Measurements from ENCODE around the gene AGBL1.

The AGBL1 gene

DNA sequence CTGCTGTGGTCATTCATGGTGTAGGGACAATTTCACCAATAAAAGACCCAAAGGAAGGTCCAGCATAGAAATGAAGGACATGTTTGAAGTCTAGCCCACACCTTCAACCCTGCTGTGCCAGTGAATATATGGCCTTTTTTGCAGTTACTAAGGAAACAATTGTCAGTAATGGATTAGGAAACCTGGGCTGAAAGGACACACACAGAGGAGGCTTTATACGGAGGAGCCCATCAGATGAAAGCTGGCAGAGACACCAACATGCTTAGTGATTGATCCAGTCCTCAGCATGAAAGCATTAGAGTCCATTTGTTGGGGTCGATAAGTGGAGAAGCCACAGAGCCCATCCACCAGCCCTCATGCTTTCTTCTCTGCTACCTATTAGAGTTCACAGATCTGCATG lies 584.3 kb downstream of the AGBL1 start:
- TF ChIP-seq TAF1 (IDR thresholded peaks at IDR 0.05; ENCODE audit: borderline replicate concordance, insufficient read depth, low read length), result no peak
- no peak for TF ChIP-seq FOXP2 (optimal IDR thresholded peaks at IDR 0.05; ENCODE audit: borderline replicate concordance, extremely low read depth, extremely low read length, insufficient read depth)
- TF ChIP-seq POLR2AphosphoS5 (IDR thresholded peaks at IDR 0.05; ENCODE audit: low read depth, low read length), result no peak
- TF ChIP-seq SIN3A (IDR thresholded peaks at IDR 0.05; ENCODE audit: borderline replicate concordance, insufficient read depth, low read length), result no peak
- TF ChIP-seq, protein P1, sequence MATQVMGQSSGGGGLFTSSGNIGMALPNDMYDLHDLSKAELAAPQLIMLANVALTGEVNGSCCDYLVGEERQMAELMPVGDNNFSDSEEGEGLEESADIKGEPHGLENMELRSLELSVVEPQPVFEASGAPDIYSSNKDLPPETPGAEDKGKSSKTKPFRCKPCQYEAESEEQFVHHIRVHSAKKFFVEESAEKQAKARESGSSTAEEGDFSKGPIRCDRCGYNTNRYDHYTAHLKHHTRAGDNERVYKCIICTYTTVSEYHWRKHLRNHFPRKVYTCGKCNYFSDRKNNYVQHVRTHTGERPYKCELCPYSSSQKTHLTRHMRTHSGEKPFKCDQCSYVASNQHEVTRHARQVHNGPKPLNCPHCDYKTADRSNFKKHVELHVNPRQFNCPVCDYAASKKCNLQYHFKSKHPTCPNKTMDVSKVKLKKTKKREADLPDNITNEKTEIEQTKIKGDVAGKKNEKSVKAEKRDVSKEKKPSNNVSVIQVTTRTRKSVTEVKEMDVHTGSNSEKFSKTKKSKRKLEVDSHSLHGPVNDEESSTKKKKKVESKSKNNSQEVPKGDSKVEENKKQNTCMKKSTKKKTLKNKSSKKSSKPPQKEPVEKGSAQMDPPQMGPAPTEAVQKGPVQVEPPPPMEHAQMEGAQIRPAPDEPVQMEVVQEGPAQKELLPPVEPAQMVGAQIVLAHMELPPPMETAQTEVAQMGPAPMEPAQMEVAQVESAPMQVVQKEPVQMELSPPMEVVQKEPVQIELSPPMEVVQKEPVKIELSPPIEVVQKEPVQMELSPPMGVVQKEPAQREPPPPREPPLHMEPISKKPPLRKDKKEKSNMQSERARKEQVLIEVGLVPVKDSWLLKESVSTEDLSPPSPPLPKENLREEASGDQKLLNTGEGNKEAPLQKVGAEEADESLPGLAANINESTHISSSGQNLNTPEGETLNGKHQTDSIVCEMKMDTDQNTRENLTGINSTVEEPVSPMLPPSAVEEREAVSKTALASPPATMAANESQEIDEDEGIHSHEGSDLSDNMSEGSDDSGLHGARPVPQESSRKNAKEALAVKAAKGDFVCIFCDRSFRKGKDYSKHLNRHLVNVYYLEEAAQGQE (IDR thresholded peaks at IDR 0.05; ENCODE audit: insufficient read depth in 1 of 2, low read depth in 2 of 2, low read length in 2 of 2), result no peak

DNA sequence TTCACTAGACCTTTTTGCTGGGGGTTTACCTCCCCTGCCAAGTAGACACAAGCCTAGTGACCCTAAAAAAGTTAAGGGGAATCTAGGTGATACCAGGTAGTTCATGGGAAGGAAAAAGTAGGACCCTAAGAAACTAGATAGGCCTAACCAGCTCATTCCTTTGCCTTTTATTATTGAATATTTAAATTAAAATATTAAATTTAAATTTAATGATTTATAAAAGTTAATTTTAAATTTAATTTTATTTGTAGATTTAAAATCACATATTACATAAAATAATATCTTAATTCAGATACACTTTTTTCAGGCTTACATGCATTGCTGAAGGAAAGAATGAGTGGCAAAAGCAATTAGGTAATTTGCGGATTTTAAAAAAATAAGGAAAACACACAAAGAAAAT lies 584.9 kb downstream of the AGBL1 start:
- no peak for TF ChIP-seq TAF1 (IDR thresholded peaks at IDR 0.05; ENCODE audit: borderline replicate concordance, insufficient read depth, low read length)
- TF ChIP-seq, protein P1 (IDR thresholded peaks at IDR 0.05; ENCODE audit: insufficient read depth in 1 of 2, low read depth in 2 of 2, low read length in 2 of 2), result no peak
- TF ChIP-seq FOXP2 (optimal IDR thresholded peaks at IDR 0.05; ENCODE audit: borderline replicate concordance, extremely low read depth, extremely low read length, insufficient read depth), result no peak
- no peak for TF ChIP-seq SIN3A (IDR thresholded peaks at IDR 0.05; ENCODE audit: borderline replicate concordance, insufficient read depth, low read length)
- no peak for TF ChIP-seq POLR2AphosphoS5 (IDR thresholded peaks at IDR 0.05; ENCODE audit: low read depth, low read length)

DNA sequence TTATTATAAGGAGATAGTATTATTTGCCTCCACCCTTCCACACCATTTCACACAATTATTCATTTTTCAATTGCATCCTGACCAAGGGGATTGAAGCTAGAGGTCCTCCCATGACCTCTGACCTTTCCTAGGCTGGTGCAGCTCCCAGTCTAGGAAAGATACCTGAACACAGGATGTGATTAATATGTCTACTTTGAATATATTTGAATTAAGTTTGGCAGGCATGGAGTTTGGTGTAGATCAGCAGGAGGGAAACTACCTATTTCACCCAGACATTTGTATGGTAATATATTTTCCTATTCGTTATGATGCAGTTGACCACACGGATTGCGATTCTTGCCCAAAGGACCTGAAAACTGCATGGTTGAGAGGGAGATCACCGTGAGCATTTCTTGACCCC lies 596.3 kb downstream of the AGBL1 start:
- TF ChIP-seq SIN3A (IDR thresholded peaks at IDR 0.05; ENCODE audit: borderline replicate concordance, insufficient read depth, low read length) (no peak), FOXP2 (optimal IDR thresholded peaks at IDR 0.05; ENCODE audit: borderline replicate concordance, extremely low read depth, extremely low read length, insufficient read depth) (no peak), POLR2AphosphoS5 (IDR thresholded peaks at IDR 0.05; ENCODE audit: low read depth, low read length) (no peak), TAF1 (IDR thresholded peaks at IDR 0.05; ENCODE audit: borderline replicate concordance, insufficient read depth, low read length) (no peak)
- TF ChIP-seq, protein P1 (IDR thresholded peaks at IDR 0.05; ENCODE audit: insufficient read depth in 1 of 2, low read depth in 2 of 2, low read length in 2 of 2), result no peak

DNA sequence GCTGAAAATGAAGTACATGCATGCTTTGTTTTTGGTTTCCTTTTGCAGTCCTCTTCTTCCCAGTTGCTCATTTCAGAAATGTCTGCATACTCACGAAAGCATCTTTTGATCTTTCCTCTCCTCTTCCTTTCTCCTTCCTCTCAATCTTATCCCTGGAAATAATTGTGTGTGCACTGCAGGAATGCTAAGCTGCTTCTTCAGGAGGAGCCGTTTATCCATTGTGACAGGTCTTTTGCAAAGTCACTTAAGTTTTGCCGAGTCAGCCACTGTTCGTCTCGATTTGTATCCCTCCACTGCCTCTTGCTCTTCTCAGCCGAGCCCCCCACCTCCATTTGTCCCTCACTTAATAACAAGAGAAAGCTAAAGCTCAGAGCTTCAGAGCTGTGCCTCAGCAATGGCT lies 597.6 kb downstream of the AGBL1 start:
- TF ChIP-seq SIN3A (IDR thresholded peaks at IDR 0.05; ENCODE audit: borderline replicate concordance, insufficient read depth, low read length) (no peak), TAF1 (IDR thresholded peaks at IDR 0.05; ENCODE audit: borderline replicate concordance, insufficient read depth, low read length) (no peak), POLR2AphosphoS5 (IDR thresholded peaks at IDR 0.05; ENCODE audit: low read depth, low read length) (no peak), FOXP2 (optimal IDR thresholded peaks at IDR 0.05; ENCODE audit: borderline replicate concordance, extremely low read depth, extremely low read length, insufficient read depth) (no peak)
- TF ChIP-seq, protein P1 (IDR thresholded peaks at IDR 0.05; ENCODE audit: insufficient read depth in 1 of 2, low read depth in 2 of 2, low read length in 2 of 2), result no peak

DNA sequence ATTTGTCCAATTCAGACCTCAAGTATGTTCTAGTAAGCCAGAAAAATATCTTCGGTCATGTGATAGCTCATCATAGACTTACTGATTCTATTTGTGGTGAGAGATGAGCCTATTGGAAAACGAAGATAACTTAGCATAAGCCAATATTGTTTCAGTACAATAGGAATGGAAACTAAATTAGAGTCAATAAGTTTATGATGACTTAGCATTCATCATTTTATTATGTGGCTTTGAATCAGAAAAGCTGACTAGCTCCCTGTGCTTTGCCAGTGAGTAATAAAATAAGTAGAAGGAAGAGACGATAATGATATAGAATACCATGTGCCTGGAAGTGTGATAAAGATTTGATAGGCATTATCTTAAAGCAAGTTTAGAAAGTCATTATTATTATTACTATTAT lies 605.6 kb downstream of the AGBL1 start:
- TF ChIP-seq FOXP2 (optimal IDR thresholded peaks at IDR 0.05; ENCODE audit: borderline replicate concordance, extremely low read depth, extremely low read length, insufficient read depth) (no peak), TAF1 (IDR thresholded peaks at IDR 0.05; ENCODE audit: borderline replicate concordance, insufficient read depth, low read length) (no peak), SIN3A (IDR thresholded peaks at IDR 0.05; ENCODE audit: borderline replicate concordance, insufficient read depth, low read length) (no peak), POLR2AphosphoS5 (IDR thresholded peaks at IDR 0.05; ENCODE audit: low read depth, low read length) (no peak)
- TF ChIP-seq, protein P1 (IDR thresholded peaks at IDR 0.05; ENCODE audit: insufficient read depth in 1 of 2, low read depth in 2 of 2, low read length in 2 of 2), result no peak

Measured in PFSK-1 (cell line).